ENCODE results near the gene RNF144A. TPM values are rescaled to one million over a fixed set of nuclear protein-coding genes. Genes with fewer than 3 reads are reported as not detected.

The RNF144A gene
- total RNA-seq, 2 experiments from 2014 or later, result 20.0 to 35.5 TPM

DNA sequence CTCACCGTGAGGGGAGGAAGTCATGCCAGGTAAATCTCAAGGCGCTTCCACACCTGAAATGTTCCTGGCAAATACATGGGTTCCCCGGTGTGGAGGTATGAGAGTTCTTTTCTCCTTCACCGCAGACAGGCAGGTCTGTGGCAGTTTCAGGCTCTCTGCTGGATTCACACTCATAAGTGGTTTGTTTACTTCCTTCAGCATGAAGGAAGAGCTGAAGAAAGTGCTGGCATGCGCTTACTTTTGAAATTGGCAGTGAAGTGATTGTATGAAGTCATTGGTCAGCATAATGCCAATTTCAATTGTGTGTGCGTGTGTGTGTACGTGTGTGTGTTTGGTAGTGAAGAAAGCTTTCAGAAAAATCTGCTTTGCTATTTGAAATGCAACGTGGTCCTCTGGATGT lies 43.4 kb downstream of the RNF144A start:
- no peak overlapping the region for H3K27ac Mint-ChIP-seq
- H3K9me3 Mint-ChIP-seq (ENCODE audit: low read depth), result no peaks in the 10 kb centered on the region
- no peak for ATAC-seq
- H3K36me3 Mint-ChIP-seq, result peaks cover 6% of the 10 kb centered on the region
- peaks cover 4% of the 10 kb centered on the region for H3K4me1 Mint-ChIP-seq
- DNase-seq, result peak; percentile 21
- no peaks in the 10 kb centered on the region for H3K27me3 Mint-ChIP-seq
- no peak overlapping the region for H3K4me3 Mint-ChIP-seq
- CTCF ChIA-PET, result no interaction called here

GRCh38 chr2:6963727-6964126 lies 46.5 kb downstream of the RNF144A start:
- DNase-seq (peak; percentile 8), ATAC-seq (no peak)
- Mint-ChIP-seq H3K36me3 (peaks cover 8% of the 10 kb centered on the region), H3K9me3 (ENCODE audit: low read depth) (no peaks in the 10 kb centered on the region), H3K4me1 (peaks cover 4% of the 10 kb centered on the region), H3K4me3 (no peak overlapping the region), H3K27me3 (no peaks in the 10 kb centered on the region), H3K27ac (no peak overlapping the region)
- CTCF ChIA-PET, result no interaction called here

DNA sequence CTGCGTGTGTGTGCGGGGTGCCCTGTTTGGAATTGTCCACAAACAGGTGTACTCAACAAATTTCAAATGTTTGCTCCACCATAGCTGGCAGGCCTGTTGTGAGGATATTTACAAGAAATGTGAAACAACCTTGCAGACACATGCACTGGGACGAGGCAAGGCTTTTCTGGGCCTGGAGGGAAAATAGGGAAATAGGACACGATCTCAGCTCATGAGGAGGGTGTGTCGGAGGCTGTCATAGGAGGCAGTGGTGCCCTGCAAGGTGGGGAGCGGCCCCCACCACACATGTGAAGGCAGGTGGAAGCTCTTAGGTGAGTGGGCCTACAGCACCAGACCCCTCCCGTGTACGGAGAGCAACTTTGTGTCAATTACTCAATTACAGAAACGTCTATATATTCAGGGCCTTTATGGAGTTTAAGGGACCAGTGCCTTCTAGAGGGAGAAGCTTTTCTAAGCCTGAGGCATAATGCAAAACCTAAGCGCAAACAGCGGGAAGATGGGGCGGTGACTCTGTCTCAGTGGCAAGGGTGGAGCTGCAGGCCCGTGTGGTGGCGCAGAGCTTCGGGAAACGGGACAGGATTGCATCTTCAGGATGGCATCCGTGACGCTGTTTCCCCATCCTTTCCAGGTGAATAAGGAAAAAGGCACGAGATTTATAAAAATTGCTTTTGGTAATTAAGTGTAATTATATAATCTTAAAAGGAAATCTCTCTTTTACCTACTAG lies 48.0 kb downstream of the RNF144A start:
- DNase-seq, result peak; percentile 19
- Mint-ChIP-seq H3K27ac (no peak overlapping the region), H3K27me3 (no peaks in the 10 kb centered on the region), H3K36me3 (peaks cover 12% of the 10 kb centered on the region), H3K4me3 (no peak overlapping the region), H3K4me1 (peaks cover 4% of the 10 kb centered on the region), H3K9me3 (ENCODE audit: low read depth) (no peaks in the 10 kb centered on the region)
- CTCF ChIA-PET, result no interaction called here
- ATAC-seq, result no peak

DNA sequence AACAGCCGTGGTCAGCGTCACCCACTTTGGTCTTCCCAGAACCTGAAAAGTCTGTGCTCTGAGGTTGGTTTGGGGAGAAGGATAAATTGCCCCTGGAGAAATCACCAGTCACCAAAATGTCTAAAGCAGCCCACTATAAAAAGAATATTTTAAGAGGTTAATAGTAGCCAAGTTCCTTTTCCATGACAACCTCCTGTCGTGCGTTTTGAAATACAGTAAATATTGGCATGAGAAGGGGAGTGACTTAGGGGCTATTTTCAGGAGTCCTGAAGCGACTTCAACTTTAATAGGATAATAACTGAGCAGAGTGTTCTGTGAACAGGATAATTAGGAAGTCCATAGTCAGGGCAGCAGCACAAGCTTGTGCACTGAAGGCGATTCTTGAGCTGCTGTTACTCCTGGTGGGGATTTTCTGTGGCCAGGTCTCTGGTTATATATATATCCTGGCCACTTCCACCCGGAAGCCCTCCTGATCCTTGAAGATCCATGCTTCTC lies 49.3 kb downstream of the RNF144A start:
- Mint-ChIP-seq H3K9me3 (ENCODE audit: low read depth) (no peaks in the 10 kb centered on the region), H3K4me3 (no peak overlapping the region), H3K36me3 (peaks cover 21% of the 10 kb centered on the region), H3K4me1 (no peaks in the 10 kb centered on the region), H3K27ac (no peak overlapping the region), H3K27me3 (no peaks in the 10 kb centered on the region)
- CTCF ChIA-PET, result no interaction called here
- ATAC-seq (no peak), DNase-seq (peak; percentile 1)

DNA sequence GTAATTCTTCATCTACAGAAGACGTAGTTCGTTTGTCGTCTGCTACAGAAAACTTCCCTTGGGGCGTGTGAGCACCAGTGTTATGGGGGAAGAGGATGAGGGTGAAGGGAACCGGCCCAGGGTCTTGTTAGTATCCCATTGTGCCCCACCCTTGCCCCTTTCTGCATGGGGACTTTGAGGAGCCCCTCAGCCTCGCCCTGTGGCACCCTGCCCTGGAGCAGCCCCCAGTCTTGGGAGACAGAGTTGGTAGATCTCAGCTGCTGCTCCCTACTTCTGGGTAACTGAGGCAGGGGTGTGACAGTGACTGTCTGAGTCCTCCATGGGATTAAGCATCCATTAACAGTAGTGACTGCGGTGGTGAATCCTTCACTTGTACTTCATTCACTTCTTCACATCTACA lies 50.1 kb downstream of the RNF144A start:
- ATAC-seq (no peak), DNase-seq (peak; percentile 14)
- H3K9me3 Mint-ChIP-seq (ENCODE audit: low read depth), result no peaks in the 10 kb centered on the region
- H3K4me1 Mint-ChIP-seq, result no peaks in the 10 kb centered on the region
- H3K27me3 Mint-ChIP-seq, result no peaks in the 10 kb centered on the region
- CTCF ChIA-PET, result no interaction called here
- H3K36me3 Mint-ChIP-seq, result peaks cover 19% of the 10 kb centered on the region
- H3K4me3 Mint-ChIP-seq, result no peak overlapping the region
- no peak overlapping the region for H3K27ac Mint-ChIP-seq

GRCh38 chr2:6968319-6969100 lies 51.3 kb downstream of the RNF144A start:
- H3K4me3 Mint-ChIP-seq, result no peak overlapping the region
- H3K27ac Mint-ChIP-seq, result no peak overlapping the region
- no peak for ATAC-seq
- CTCF ChIA-PET, result no interaction called here
- no peaks in the 10 kb centered on the region for H3K9me3 Mint-ChIP-seq (ENCODE audit: low read depth)
- H3K27me3 Mint-ChIP-seq, result no peaks in the 10 kb centered on the region
- no peaks in the 10 kb centered on the region for H3K4me1 Mint-ChIP-seq
- peaks cover 19% of the 10 kb centered on the region for H3K36me3 Mint-ChIP-seq
- DNase-seq, result peak; percentile 19

- CTCF ChIA-PET, result no interaction called here
- H3K4me3 Mint-ChIP-seq, result no peak overlapping the region
- H3K27ac Mint-ChIP-seq, result no peak overlapping the region
- H3K9me3 Mint-ChIP-seq (ENCODE audit: low read depth), result no peaks in the 10 kb centered on the region
- H3K36me3 Mint-ChIP-seq, result peaks cover 19% of the 10 kb centered on the region
- no peak for ATAC-seq
- no peaks in the 10 kb centered on the region for H3K27me3 Mint-ChIP-seq
- no peaks in the 10 kb centered on the region for H3K4me1 Mint-ChIP-seq
- peak; percentile 16 for DNase-seq
These were observed 53.3 kb downstream of the RNF144A start for GRCh38 chr2:6970551-6970950.

GRCh38 chr2:6970976-6971480 lies 53.8 kb downstream of the RNF144A start:
- CTCF ChIA-PET, result no interaction called here
- H3K9me3 Mint-ChIP-seq (ENCODE audit: low read depth), result no peaks in the 10 kb centered on the region
- DNase-seq, result peak; percentile 16
- H3K36me3 Mint-ChIP-seq, result peaks cover 19% of the 10 kb centered on the region
- H3K4me1 Mint-ChIP-seq, result no peaks in the 10 kb centered on the region
- no peak overlapping the region for H3K27ac Mint-ChIP-seq
- no peak overlapping the region for H3K4me3 Mint-ChIP-seq
- ATAC-seq, result no peak
- no peaks in the 10 kb centered on the region for H3K27me3 Mint-ChIP-seq

GRCh38 chr2:6971502-6971901 lies 54.3 kb downstream of the RNF144A start:
- CTCF ChIA-PET, result no interaction called here
- Mint-ChIP-seq H3K4me1 (no peaks in the 10 kb centered on the region), H3K27ac (no peak overlapping the region), H3K36me3 (peaks cover 19% of the 10 kb centered on the region), H3K9me3 (ENCODE audit: low read depth) (no peaks in the 10 kb centered on the region), H3K27me3 (no peaks in the 10 kb centered on the region), H3K4me3 (no peak overlapping the region)
- no peak for ATAC-seq
- DNase-seq, result no peak

DNA sequence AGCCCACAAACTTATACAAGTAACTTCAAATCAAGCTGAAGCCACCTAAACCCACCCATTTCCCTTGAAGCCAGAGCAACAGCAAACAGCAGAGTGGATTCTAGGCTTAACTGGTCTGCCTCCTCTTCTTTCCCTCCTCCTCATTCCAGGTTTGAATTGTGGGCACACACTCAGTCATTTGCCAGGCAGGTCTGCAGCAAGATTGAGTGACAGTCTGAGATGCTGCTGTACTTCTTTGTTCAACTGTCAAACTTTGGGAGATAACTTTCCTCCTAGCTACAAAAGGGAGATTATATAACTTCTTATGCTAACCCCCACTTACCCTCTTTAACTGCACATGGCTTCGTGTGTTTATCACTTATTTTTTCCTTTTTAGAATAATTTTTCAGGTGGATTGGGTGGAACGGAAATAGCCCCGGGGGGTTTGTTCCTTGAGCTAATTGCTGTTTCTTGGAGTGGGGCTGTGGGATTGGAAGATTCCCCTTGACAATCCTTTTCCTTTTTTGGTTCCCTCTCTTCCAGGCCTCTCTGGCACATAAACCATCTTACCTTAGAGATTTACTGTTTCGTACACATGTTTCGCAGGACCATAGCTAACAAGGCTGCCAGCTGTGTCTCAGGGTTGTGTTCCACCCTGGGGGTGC lies 55.0 kb downstream of the RNF144A start:
- Mint-ChIP-seq H3K36me3 (peaks cover 18% of the 10 kb centered on the region), H3K4me1 (no peaks in the 10 kb centered on the region), H3K4me3 (no peak overlapping the region), H3K27ac (no peak overlapping the region), H3K27me3 (no peaks in the 10 kb centered on the region), H3K9me3 (ENCODE audit: low read depth) (no peaks in the 10 kb centered on the region)
- CTCF ChIA-PET, result interaction anchor here (1.0 kb wide), 1 partner anchor 75 kb away, joined by 3 read pairs; no protein-coding TSS in a partner anchor
- ATAC-seq, result no peak
- no peak for DNase-seq

- Mint-ChIP-seq H3K9me3 (ENCODE audit: low read depth) (no peaks in the 10 kb centered on the region), H3K27ac (no peak overlapping the region), H3K4me1 (no peaks in the 10 kb centered on the region), H3K27me3 (no peaks in the 10 kb centered on the region), H3K36me3 (peaks cover 29% of the 10 kb centered on the region), H3K4me3 (no peak overlapping the region)
- ATAC-seq, result no peak
- DNase-seq, result no peak
- CTCF ChIA-PET, result no interaction called here
These were observed 56.8 kb downstream of the RNF144A start for GRCh38 chr2:6973895-6974545.

- Mint-ChIP-seq H3K4me1 (no peaks in the 10 kb centered on the region), H3K36me3 (peaks cover 33% of the 10 kb centered on the region), H3K4me3 (no peak overlapping the region), H3K27me3 (no peaks in the 10 kb centered on the region), H3K9me3 (ENCODE audit: low read depth) (peaks cover 5% of the 10 kb centered on the region), H3K27ac (no peak overlapping the region)
- ATAC-seq (no peak), DNase-seq (no peak)
- CTCF ChIA-PET, result no interaction called here
These were observed 58.8 kb downstream of the RNF144A start for GRCh38 chr2:6975988-6976387.

DNA sequence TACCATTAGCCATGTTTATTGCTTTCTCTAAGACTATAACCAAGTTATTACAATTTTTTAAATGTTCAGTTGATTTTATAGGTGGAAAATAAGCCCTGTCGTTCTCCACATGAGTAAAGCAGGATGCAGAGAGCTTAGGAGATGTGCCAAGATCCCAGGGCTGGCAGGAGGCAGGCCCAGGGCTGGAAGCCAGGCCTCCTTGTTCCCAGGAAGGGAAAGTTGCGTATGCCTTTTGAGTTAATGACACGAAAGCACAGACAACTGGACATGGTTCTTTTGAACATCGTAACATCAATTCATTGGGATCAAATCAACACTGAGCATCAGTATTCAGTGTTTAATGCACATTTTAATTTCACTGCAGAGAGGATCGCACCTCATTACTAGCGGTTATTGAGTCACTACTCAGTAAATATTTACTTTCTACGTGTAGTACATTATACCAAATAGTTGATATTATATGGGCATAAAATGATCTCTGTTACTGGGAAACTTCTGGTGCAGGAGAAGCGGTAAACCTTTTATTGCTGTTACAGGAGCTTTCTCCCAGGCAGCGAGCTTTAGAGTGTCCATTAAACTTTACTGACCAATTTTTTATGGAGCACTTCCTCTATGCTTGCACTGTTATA lies 60.0 kb downstream of the RNF144A start:
- H3K27ac Mint-ChIP-seq, result no peak overlapping the region
- H3K27me3 Mint-ChIP-seq, result no peaks in the 10 kb centered on the region
- DNase-seq (no peak), ATAC-seq (no peak)
- H3K4me3 Mint-ChIP-seq, result no peak overlapping the region
- peaks cover 11% of the 10 kb centered on the region for H3K9me3 Mint-ChIP-seq (ENCODE audit: low read depth)
- no peaks in the 10 kb centered on the region for H3K4me1 Mint-ChIP-seq
- CTCF ChIA-PET, result interaction anchor here (1.5 kb wide), 1 partner anchor 16 kb away, joined by 4 read pairs; no protein-coding TSS in a partner anchor
- peaks cover 41% of the 10 kb centered on the region for H3K36me3 Mint-ChIP-seq
